Measurements from ENCODE around the gene NTM.
A peak's percentile ranks its signal among the peaks of the same experiment; 100 is the strongest.

The NTM gene

DNA sequence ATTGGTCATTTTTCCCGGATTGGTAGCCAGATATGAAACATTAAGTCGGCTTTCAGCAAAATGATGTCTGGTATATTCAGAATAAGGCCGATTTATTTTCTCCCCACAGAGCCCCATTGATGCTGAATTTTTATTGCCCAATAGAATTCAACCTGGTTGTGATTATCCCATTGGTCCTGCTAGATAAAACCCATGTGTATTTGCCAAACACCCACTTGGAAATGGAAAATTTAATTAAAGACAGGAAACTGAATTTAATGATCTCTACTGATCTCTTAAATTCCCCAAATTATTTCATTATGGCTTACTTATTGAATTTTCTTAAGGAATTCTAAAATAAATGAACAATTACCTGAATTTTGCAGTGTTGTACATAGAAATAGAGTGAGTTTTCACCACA is 609.8 kb downstream of the NTM start:
- Histone ChIP-seq H3K18ac (ENCODE audit: low read length) (no peak overlapping the region), H3K36me3 (replicated peaks in 1 of 2; ENCODE audit: control insufficient read depth in 2 of 2, insufficient read depth in 2 of 2, low read length in 2 of 2) (no peaks in the 10 kb centered on the region), H2BK12ac (ENCODE audit: low read length) (no peak overlapping the region), H2BK120ac (ENCODE audit: low read depth, low read length) (no peak overlapping the region), H3K9ac (ENCODE audit: low read depth, low read length, poor library complexity) (no peak overlapping the region), H3K4me2 (ENCODE audit: insufficient read depth, low read length, poor library complexity, severe bottlenecking) (no peak overlapping the region), H3K23ac (ENCODE audit: low read depth, low read length, poor library complexity) (no peak overlapping the region), H3K14ac (ENCODE audit: low read length) (no peak overlapping the region), H4K8ac (ENCODE audit: low read depth, low read length) (no peak overlapping the region), H2BK15ac (ENCODE audit: low read length) (no peak overlapping the region), H2BK5ac (ENCODE audit: low read length) (no peak overlapping the region), H4K91ac (ENCODE audit: low read depth, low read length, poor library complexity) (no peak overlapping the region), H3K79me1 (ENCODE audit: low read depth, low read length) (no peaks in the 10 kb centered on the region), H3K4ac (ENCODE audit: low read length) (no peak overlapping the region), H2AFZ (ENCODE audit: low read length) (no peak overlapping the region), H3K9me3 (replicated peaks in 1 of 2; ENCODE audit: control insufficient read depth in 2 of 2, insufficient read depth in 1 of 2, low read depth in 1 of 2, low read length in 2 of 2) (no peaks in the 10 kb centered on the region), H3K27me3 (ENCODE audit: control insufficient read depth in 3 of 3, insufficient read depth in 3 of 3, low read depth in 1 of 3, low read length in 3 of 3) (no peaks in the 10 kb centered on the region), H3K4me1 (ENCODE audit: control insufficient read depth in 2 of 2, insufficient read depth in 1 of 2, low read depth in 1 of 2, low read length in 2 of 2) (peaks cover 1 to 17% of the 10 kb centered on the region in 2 donors), H2AK5ac (ENCODE audit: low read depth, low read length) (no peak overlapping the region), H3K27ac (replicated peaks; ENCODE audit: low read length) (no peak overlapping the region), H3K4me3 (ENCODE audit: low read length in 2 of 2) (no peak overlapping the region)
- no CpG with 5 or more reads among the region's 3 CpGs for WGBS, 2 donors (ENCODE audit: extremely low coverage in 2 of 2, insufficient read length in 2 of 2, insufficient replicate concordance in 1 of 2)
- no peak for DNase-seq (ENCODE audit: low spot score)

DNA sequence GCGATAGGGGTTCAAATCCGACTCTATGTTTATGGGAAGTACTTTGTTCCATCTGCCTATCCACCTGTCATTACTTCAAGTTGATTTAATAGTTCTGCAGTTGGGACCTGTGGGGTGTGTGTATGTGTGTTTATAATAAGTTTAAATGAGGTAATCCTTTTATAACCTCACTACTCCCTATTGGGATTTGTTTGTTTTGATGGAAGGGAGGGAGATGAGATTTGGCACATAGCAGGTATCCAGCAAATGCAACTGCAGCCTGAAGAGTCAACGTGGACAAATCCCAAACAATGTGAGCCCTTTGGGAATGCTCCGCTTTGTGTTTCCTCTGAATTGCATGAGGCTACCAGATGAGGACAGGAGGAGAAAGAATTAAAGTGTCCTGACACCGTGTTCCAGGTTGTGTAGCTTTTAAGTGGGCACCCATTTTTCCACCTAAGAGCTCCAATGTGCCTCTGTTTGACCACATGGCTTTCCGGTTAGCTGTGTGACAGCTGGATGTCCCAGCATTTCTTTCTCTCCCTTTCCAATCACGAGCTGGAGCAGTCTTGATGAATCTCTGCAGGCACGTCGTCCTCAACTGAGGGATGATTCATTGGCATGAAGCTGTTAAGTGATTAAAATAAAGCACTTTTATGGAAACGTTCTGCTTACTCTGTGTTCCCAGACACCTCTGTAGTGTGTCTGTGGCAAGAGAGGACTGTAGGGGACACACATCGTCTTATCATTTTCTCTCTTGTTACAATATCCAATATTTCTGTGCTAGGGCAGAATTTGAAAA is 610.7 kb downstream of the NTM start:
- H3K23ac ChIP-seq (ENCODE audit: low read depth, low read length, poor library complexity), result no peak overlapping the region
- no peaks in the 10 kb centered on the region for H3K9me3 ChIP-seq (replicated peaks in 1 of 2; ENCODE audit: control insufficient read depth in 2 of 2, insufficient read depth in 1 of 2, low read depth in 1 of 2, low read length in 2 of 2)
- no peak overlapping the region for H2BK120ac ChIP-seq (ENCODE audit: low read depth, low read length)
- H3K27me3 ChIP-seq (ENCODE audit: control insufficient read depth in 3 of 3, insufficient read depth in 3 of 3, low read depth in 1 of 3, low read length in 3 of 3), result no peaks in the 10 kb centered on the region
- H2BK15ac ChIP-seq (ENCODE audit: low read length), result no peak overlapping the region
- peak overlapping the region; percentile 50 for H3K18ac ChIP-seq (ENCODE audit: low read length)
- H3K9ac ChIP-seq (ENCODE audit: low read depth, low read length, poor library complexity), result no peak overlapping the region
- H4K8ac ChIP-seq (ENCODE audit: low read depth, low read length), result no peak overlapping the region
- H3K4me2 ChIP-seq (ENCODE audit: insufficient read depth, low read length, poor library complexity, severe bottlenecking), result no peak overlapping the region
- H2AK5ac ChIP-seq (ENCODE audit: low read depth, low read length), result peak overlapping the region; percentile 15
- no peak for DNase-seq (ENCODE audit: low spot score)
- no peaks in the 10 kb centered on the region for H3K79me1 ChIP-seq (ENCODE audit: low read depth, low read length)
- no peak overlapping the region for H3K4me3 ChIP-seq (ENCODE audit: low read length in 2 of 2)
- H3K36me3 ChIP-seq (replicated peaks in 1 of 2; ENCODE audit: control insufficient read depth in 2 of 2, insufficient read depth in 2 of 2, low read length in 2 of 2), result no peaks in the 10 kb centered on the region
- H3K4ac ChIP-seq (ENCODE audit: low read length), result no peak overlapping the region
- no peak overlapping the region for H2AFZ ChIP-seq (ENCODE audit: low read length)
- no peak overlapping the region for H2BK5ac ChIP-seq (ENCODE audit: low read length)
- WGBS, 2 donors (ENCODE audit: extremely low coverage in 2 of 2, insufficient read length in 2 of 2, insufficient replicate concordance in 1 of 2), result no CpG with 5 or more reads among the region's 11 CpGs
- no peak overlapping the region for H2BK12ac ChIP-seq (ENCODE audit: low read length)
- no peak overlapping the region for H3K14ac ChIP-seq (ENCODE audit: low read length)
- H4K91ac ChIP-seq (ENCODE audit: low read depth, low read length, poor library complexity), result peak overlapping the region; percentile 19
- peaks cover 1 to 17% of the 10 kb centered on the region in 2 donors for H3K4me1 ChIP-seq (ENCODE audit: control insufficient read depth in 2 of 2, insufficient read depth in 1 of 2, low read depth in 1 of 2, low read length in 2 of 2)
- H3K27ac ChIP-seq (replicated peaks; ENCODE audit: low read length), result peak overlapping the region; percentile 10

DNA sequence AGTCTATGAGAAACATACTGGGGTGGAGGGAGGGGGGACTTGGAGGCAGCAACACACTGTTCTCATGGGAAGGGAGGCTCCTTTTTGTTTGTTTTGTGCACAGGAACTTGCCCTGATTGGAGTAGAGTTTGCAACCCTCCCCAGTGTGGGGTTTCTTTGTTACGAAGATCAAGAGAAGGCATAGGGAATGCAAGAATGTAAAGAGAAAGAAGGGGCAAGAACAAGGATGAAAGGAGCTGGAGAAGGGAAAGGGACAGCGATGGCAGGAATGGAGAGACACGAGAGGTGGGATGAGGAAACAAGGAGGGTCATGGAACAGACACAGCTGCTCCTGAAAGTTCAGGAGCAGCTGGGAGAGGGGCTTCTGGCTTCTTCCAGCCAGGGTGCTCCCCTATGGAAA is 611.7 kb downstream of the NTM start:
- H3K9ac ChIP-seq (ENCODE audit: low read depth, low read length, poor library complexity), result no peak overlapping the region
- peak overlapping the region; percentile 54 for H2AFZ ChIP-seq (ENCODE audit: low read length)
- H2BK15ac ChIP-seq (ENCODE audit: low read length), result no peak overlapping the region
- peak overlapping the region; percentile 56 for H3K4me2 ChIP-seq (ENCODE audit: insufficient read depth, low read length, poor library complexity, severe bottlenecking)
- H2BK120ac ChIP-seq (ENCODE audit: low read depth, low read length), result no peak overlapping the region
- no peak overlapping the region for H2BK12ac ChIP-seq (ENCODE audit: low read length)
- no peaks in the 10 kb centered on the region for H3K9me3 ChIP-seq (replicated peaks in 1 of 2; ENCODE audit: control insufficient read depth in 2 of 2, insufficient read depth in 1 of 2, low read depth in 1 of 2, low read length in 2 of 2)
- no peak overlapping the region for H3K4ac ChIP-seq (ENCODE audit: low read length)
- peak overlapping the region; percentile 82 for H3K27ac ChIP-seq (replicated peaks; ENCODE audit: low read length)
- no peak overlapping the region for H2AK5ac ChIP-seq (ENCODE audit: low read depth, low read length)
- H3K79me1 ChIP-seq (ENCODE audit: low read depth, low read length), result no peaks in the 10 kb centered on the region
- H2BK5ac ChIP-seq (ENCODE audit: low read length), result no peak overlapping the region
- no peak overlapping the region for H3K4me3 ChIP-seq (ENCODE audit: low read length in 2 of 2)
- H4K8ac ChIP-seq (ENCODE audit: low read depth, low read length), result no peak overlapping the region
- WGBS, 2 donors (ENCODE audit: extremely low coverage in 2 of 2, insufficient read length in 2 of 2, insufficient replicate concordance in 1 of 2), result no CpG with 5 or more reads among the region's 3 CpGs
- no peak overlapping the region for H3K23ac ChIP-seq (ENCODE audit: low read depth, low read length, poor library complexity)
- H3K18ac ChIP-seq (ENCODE audit: low read length), result no peak overlapping the region
- H4K91ac ChIP-seq (ENCODE audit: low read depth, low read length, poor library complexity), result no peak overlapping the region
- no peaks in the 10 kb centered on the region for H3K27me3 ChIP-seq (ENCODE audit: control insufficient read depth in 3 of 3, insufficient read depth in 3 of 3, low read depth in 1 of 3, low read length in 3 of 3)
- peak; percentile 41 for DNase-seq (ENCODE audit: low spot score)
- H3K14ac ChIP-seq (ENCODE audit: low read length), result no peak overlapping the region
- no peaks in the 10 kb centered on the region for H3K36me3 ChIP-seq (replicated peaks in 1 of 2; ENCODE audit: control insufficient read depth in 2 of 2, insufficient read depth in 2 of 2, low read length in 2 of 2)
- H3K4me1 ChIP-seq (ENCODE audit: control insufficient read depth in 2 of 2, insufficient read depth in 1 of 2, low read depth in 1 of 2, low read length in 2 of 2), result peaks cover 1 to 16% of the 10 kb centered on the region in 2 donors

DNA sequence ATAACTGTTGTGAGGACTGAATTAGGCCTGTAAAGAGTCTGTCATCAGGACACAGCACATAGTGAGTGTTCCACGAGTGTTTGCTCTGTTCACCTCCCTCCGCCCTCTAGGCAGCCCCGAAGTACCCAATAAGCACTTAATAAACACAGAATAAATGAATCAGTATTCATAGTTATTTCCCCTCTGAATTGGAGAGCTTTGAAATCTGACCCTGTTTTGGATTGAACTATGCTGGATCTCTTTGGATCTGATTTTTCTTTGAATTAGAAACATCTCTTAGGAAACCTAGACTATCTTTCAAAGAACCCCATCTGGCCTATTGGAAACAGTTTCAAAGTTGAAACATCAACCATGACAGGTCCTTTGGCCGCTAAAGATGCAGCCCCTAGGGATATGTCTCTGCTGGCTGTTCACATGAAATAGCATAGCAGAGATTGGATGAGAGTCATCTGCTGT is 615.5 kb downstream of the NTM start:
- Histone ChIP-seq H4K91ac (ENCODE audit: low read depth, low read length, poor library complexity) (no peak overlapping the region), H3K18ac (ENCODE audit: low read length) (no peak overlapping the region), H2AK5ac (ENCODE audit: low read depth, low read length) (no peak overlapping the region), H3K79me1 (ENCODE audit: low read depth, low read length) (no peaks in the 10 kb centered on the region), H3K14ac (ENCODE audit: low read length) (no peak overlapping the region), H2BK5ac (ENCODE audit: low read length) (no peak overlapping the region), H3K9me3 (replicated peaks in 1 of 2; ENCODE audit: control insufficient read depth in 2 of 2, insufficient read depth in 1 of 2, low read depth in 1 of 2, low read length in 2 of 2) (no peaks in the 10 kb centered on the region), H3K9ac (ENCODE audit: low read depth, low read length, poor library complexity) (no peak overlapping the region), H3K27ac (replicated peaks; ENCODE audit: low read length) (no peak overlapping the region), H2BK120ac (ENCODE audit: low read depth, low read length) (no peak overlapping the region), H3K23ac (ENCODE audit: low read depth, low read length, poor library complexity) (no peak overlapping the region), H3K4ac (ENCODE audit: low read length) (no peak overlapping the region), H2BK12ac (ENCODE audit: low read length) (no peak overlapping the region), H3K36me3 (replicated peaks in 1 of 2; ENCODE audit: control insufficient read depth in 2 of 2, insufficient read depth in 2 of 2, low read length in 2 of 2) (no peaks in the 10 kb centered on the region), H2BK15ac (ENCODE audit: low read length) (no peak overlapping the region), H4K8ac (ENCODE audit: low read depth, low read length) (no peak overlapping the region), H3K27me3 (ENCODE audit: control insufficient read depth in 3 of 3, insufficient read depth in 3 of 3, low read depth in 1 of 3, low read length in 3 of 3) (no peaks in the 10 kb centered on the region), H3K4me2 (ENCODE audit: insufficient read depth, low read length, poor library complexity, severe bottlenecking) (no peak overlapping the region), H3K4me1 (ENCODE audit: control insufficient read depth in 2 of 2, insufficient read depth in 1 of 2, low read depth in 1 of 2, low read length in 2 of 2) (peaks cover 1 to 9% of the 10 kb centered on the region in 2 donors), H2AFZ (ENCODE audit: low read length) (no peak overlapping the region), H3K4me3 (ENCODE audit: low read length in 2 of 2) (no peak overlapping the region)
- no CpG with 5 or more reads among the region's 4 CpGs for WGBS, 2 donors (ENCODE audit: extremely low coverage in 2 of 2, insufficient read length in 2 of 2, insufficient replicate concordance in 1 of 2)
- DNase-seq (ENCODE audit: low spot score), result no peak

All from neuronal stem cell (in vitro differentiated cells).